ENCODE data around the gene PEAK1. TPM values are rescaled to one million over a fixed set of nuclear protein-coding genes. Genes with fewer than 3 reads are reported as not detected.

Gene PEAK1
- total and polyA plus RNA-seq, 2 donors (not counting 3 experiments of a cell fraction or from before 2014, with no cell fraction given), result 17.9 to 91.9 TPM

DNA sequence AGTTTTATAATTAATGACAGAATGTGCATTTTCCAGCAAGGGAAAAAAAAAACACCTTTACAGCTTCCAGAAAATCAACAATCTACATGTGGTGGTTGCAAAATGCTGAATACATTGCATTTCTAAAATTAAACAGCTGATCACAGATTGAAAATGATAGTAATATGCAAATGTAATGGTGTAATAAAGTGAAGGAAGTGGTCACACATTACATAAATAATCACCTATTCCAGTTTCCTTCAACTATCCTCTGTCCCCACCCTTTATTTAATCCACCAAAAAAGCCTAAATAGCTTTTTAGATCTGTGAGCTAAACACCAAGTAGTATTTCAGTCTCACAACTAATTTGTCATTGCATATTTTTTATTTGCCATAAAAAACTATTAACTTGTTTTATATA is 110.5 kb downstream of the PEAK1 start:
- no peak for FAIRE-seq
- Histone ChIP-seq H3K9me1 (replicated peaks; ENCODE audit: control insufficient read depth, extremely low read depth, insufficient read depth, low read length) (peaks cover 2% of the 10 kb centered on the region), H3K27me3 (ENCODE audit: control insufficient read depth in 2 of 2, insufficient read depth in 2 of 2, low read length in 2 of 2) (no peaks in the 10 kb centered on the region), H4K20me1 (replicated peaks; ENCODE audit: control insufficient read depth, extremely low read depth, insufficient read depth, low read length) (peaks cover 3% of the 10 kb centered on the region), H3K9me3 (replicated peaks; ENCODE audit: control insufficient read depth, insufficient read depth, low read length) (no peaks in the 10 kb centered on the region), H2AFZ (ENCODE audit: low read depth, low read length) (no peak overlapping the region), H3K9ac (replicated peaks; ENCODE audit: extremely low read depth, insufficient read depth, low read length) (no peak overlapping the region), H3K36me3 (ENCODE audit: control insufficient read depth in 2 of 2, extremely low read depth in 1 of 2, insufficient read depth in 2 of 2, low read length in 2 of 2) (no peaks in the 10 kb centered on the region), H3K27ac (ENCODE audit: insufficient read depth, low read depth, low read length) (no peak overlapping the region), H3K4me1 (ENCODE audit: control insufficient read depth, extremely low read depth, insufficient read depth, low read length) (no peaks in the 10 kb centered on the region), H3K4me3 (replicated peaks in 1 of 3; ENCODE audit: insufficient read depth in 1 of 3, low read depth in 1 of 3, low read length in 3 of 3) (no peak overlapping the region), H3K79me2 (ENCODE audit: control insufficient read depth, insufficient read depth, low read length) (peaks cover 40% of the 10 kb centered on the region), H3K4me2 (ENCODE audit: insufficient read depth, low read length) (no peak overlapping the region)
- DNase-seq (ENCODE audit: low read depth, low spot score), result no peak
- dilution Hi-C loops (cut with MboI; ENCODE audit: extremely low pct_ligation_motif_present, low sequenced_read_pairs), result no loop called here
- no peak for TF ChIP-seq JUN (IDR thresholded peaks at IDR 0.05; ENCODE audit: borderline replicate concordance, insufficient read depth, insufficient read length, low read depth)
- TF ChIP-seq, protein P1, sequence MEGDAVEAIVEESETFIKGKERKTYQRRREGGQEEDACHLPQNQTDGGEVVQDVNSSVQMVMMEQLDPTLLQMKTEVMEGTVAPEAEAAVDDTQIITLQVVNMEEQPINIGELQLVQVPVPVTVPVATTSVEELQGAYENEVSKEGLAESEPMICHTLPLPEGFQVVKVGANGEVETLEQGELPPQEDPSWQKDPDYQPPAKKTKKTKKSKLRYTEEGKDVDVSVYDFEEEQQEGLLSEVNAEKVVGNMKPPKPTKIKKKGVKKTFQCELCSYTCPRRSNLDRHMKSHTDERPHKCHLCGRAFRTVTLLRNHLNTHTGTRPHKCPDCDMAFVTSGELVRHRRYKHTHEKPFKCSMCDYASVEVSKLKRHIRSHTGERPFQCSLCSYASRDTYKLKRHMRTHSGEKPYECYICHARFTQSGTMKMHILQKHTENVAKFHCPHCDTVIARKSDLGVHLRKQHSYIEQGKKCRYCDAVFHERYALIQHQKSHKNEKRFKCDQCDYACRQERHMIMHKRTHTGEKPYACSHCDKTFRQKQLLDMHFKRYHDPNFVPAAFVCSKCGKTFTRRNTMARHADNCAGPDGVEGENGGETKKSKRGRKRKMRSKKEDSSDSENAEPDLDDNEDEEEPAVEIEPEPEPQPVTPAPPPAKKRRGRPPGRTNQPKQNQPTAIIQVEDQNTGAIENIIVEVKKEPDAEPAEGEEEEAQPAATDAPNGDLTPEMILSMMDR (IDR thresholded peaks at IDR 0.05; ENCODE audit: extremely low read depth in 1 of 2, insufficient read depth in 1 of 2, low read depth in 1 of 2, low read length in 2 of 2), result no peak
- no peak for TF ChIP-seq GATA2 (IDR thresholded peaks at IDR 0.05; ENCODE audit: insufficient read depth, insufficient read length, low read depth, low read length)
- TF ChIP-seq FOS (IDR thresholded peaks at IDR 0.05; ENCODE audit: borderline replicate concordance, insufficient read depth, low read length), result no peak
- TF ChIP-seq POLR2AphosphoS5 (IDR thresholded peaks at IDR 0.05; ENCODE audit: insufficient read depth, low read depth, low read length), result no peak
- TF ChIP-seq MYC (IDR thresholded peaks at IDR 0.05; ENCODE audit: low read depth, low read length), result no peak
- TF ChIP-seq, protein P2, sequence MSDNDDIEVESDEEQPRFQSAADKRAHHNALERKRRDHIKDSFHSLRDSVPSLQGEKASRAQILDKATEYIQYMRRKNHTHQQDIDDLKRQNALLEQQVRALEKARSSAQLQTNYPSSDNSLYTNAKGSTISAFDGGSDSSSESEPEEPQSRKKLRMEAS (IDR thresholded peaks at IDR 0.05; ENCODE audit: insufficient read depth, insufficient read length), result no peak
- TF ChIP-seq EZH2 (IDR thresholded peaks at IDR 0.05; ENCODE audit: borderline replicate concordance, low read depth, low read length, severe bottlenecking), result no peak
- TF ChIP-seq POLR2A (IDR thresholded peaks at IDR 0.05; ENCODE audit: low read depth, low read length), result no peak
- ChIA-PET POLR2A (no interaction called here), CTCF (interaction anchor here (0.9 to 1.9 kb wide), 5 partner anchors 9 to 200 kb away, joined by 3 to 6 read pairs (median 3); no protein-coding TSS in a partner anchor)
- intact Hi-C loops (cut with micrococcal nuclease), result no loop called here
- no TSS peak for BruUV-seq (replicated peaks)
